Stimulated activated CD8-positive, alpha-beta memory T cell treated with anti-CD3 and anti-CD28 coated beads, Interleukin-2, amount 100 ng/mL, for 48 hours (primary cell): ENCODE results near the gene ARHGAP12.

Source experiments
- DNase-seq, 2 donors: peaks; one replicate each; pipeline ENCODE4 v3.0.0-alpha.2; 2020; ENCODE audit warnings: low read depth in 2 of 2

ARHGAP12 gene

GRCh38 chr10:31822150-31822549 is 106.5 kb downstream of the ARHGAP12 start:
- no peak for DNase-seq

DNA sequence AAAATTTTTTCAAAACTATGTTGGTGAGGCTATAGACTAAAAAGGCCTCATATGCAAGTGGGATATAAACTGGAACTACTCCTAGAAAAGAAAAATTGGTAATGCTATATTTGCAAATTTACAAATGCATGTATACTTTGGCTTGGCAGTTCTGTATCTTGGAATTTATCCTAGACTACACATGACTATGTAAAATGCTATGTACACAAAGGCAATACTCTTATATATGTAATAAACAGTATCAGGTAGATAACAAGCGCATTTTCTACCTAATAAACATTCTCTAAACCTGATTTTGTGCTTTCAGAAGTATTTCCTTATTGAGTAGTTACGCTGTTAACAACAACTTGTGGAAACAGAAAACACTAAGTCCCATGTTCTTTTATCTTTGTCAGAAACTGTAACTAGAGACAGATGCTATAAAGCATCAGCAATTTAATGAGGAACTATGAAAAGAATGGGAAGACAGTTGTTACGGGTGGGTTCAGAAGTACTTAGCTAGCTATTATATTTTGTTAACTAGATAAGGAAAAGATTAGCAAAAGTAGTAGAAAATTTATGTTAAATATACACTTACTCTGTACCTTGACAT is 107.8 kb downstream of the ARHGAP12 start:
- DNase-seq = no peak

DNA sequence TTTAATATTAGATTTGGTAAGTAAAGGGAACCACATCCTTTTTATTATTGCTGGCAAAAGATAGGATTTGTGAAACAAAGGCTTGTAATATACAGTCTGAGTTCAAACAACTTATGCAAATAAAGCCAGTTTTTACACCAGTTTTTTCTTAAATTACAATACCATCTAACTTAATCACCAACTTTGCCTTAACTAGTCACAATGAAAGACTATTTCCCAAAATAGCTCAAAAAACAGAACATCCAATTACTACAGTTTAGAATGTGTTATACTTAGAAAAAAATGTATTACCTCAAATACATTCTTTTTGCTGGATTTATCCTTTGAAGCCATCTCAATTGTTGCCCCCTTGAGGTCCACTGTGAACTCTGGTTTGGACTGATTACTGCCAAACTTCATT is 108.5 kb downstream of the ARHGAP12 start:
- no peak for DNase-seq

- no peak for DNase-seq
These were observed 109.2 kb downstream of the ARHGAP12 start for GRCh38 chr10:31819391-31819820.

- no peak for DNase-seq
These were observed 112.3 kb downstream of the ARHGAP12 start for GRCh38 chr10:31816318-31816717.

- no peak for DNase-seq
These were observed 120.1 kb downstream of the ARHGAP12 start for GRCh38 chr10:31808258-31809218.

- DNase-seq = no peak
These were observed 124.2 kb downstream of the ARHGAP12 start for GRCh38 chr10:31804352-31804810.

- DNase-seq = no peak
These were observed 124.9 kb downstream of the ARHGAP12 start for GRCh38 chr10:31803606-31804351.

GRCh38 chr10:31799181-31799580 is 129.4 kb downstream of the ARHGAP12 start:
- no peak for DNase-seq

- DNase-seq = no peak
These were observed 135.9 kb downstream of the ARHGAP12 start for GRCh38 chr10:31792745-31793144.

DNA sequence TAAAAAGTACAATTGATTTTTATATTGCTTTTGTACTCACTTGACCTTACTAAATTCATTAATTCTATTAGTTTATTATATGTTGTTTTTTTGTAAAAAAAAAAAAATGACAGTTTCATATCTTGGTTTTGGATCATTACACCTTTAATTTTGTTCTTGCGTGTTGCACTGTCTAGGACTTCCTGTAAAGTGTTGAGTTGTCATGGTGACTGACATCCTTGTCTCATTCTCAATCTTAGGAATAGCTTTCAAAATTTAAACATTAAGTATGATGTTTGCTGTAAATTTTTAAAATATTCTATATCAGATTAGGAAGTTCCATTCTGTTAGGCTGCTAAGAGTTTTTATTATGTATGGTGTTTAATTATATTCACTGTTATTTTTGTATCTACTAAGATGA is 139.1 kb downstream of the ARHGAP12 start:
- no peak for DNase-seq

GRCh38 chr10:31782701-31783100 is 145.9 kb downstream of the ARHGAP12 start:
- no peak for DNase-seq

DNA sequence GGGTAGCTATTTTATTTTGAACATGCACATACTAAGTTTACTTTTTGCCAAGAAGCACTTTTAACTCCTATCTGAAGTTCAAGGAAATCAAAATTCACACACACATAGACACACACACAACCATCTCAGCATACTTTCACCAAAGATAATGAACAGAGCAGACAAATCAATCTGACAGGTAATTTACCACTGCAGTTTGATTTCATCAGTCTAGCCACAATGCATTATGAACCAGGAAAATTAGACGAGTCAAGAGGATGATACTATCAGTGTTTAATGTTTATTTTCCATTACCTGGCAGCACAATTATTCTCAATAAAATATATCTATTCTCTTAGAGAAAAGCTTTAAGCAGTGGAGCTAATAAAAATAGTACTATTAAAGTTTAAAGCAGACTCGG is 147.9 kb downstream of the ARHGAP12 start:
- DNase-seq = no peak

GRCh38 chr10:31778627-31779026 is 150.0 kb downstream of the ARHGAP12 start:
- DNase-seq = no peak

GRCh38 chr10:31776159-31776558 is 152.5 kb downstream of the ARHGAP12 start:
- no peak for DNase-seq

GRCh38 chr10:31774928-31775650 is 153.5 kb downstream of the ARHGAP12 start:
- DNase-seq = no peak

DNA sequence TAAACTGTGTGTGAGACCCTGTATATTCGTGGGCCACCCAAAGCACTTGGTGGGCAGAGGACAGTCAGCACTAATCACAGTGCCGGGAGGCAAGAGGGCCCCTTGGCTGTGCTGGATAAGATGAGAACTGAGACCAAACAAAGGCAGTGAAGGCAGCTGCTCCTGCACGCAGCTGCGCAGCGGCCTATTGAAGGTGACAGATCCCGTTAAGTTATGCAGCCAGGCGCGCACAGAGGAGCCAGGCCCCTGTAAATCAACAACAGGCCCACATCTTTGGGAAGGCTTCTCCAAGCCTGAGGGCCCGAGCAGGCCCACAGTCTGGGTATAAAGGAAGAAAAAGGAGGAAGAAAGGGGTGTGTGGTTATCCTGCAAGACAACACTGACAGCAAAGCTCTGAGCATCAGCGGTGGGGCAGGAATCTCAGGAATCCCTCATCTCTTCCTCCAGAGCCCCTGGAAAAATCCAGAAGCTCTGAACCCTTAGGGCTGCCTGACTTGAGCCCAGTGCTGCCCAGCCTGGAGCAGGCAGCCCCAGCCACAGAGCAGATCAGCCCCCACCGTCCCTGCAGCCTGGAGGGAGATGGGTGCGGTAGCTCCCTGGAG is 154.2 kb downstream of the ARHGAP12 start:
- no peak for DNase-seq

- DNase-seq = no peak
These were observed 154.8 kb downstream of the ARHGAP12 start for GRCh38 chr10:31773749-31774298.

- no peak for DNase-seq
These were observed 157.2 kb downstream of the ARHGAP12 start for GRCh38 chr10:31771331-31771831.

GRCh38 chr10:31770307-31770902 is 158.2 kb downstream of the ARHGAP12 start:
- DNase-seq = peak in 1 of 2 donors; percentile 17
